Activated T-helper 17 cell treated with anti-CD3 and anti-CD28 coated beads, Interleukin-2, amount 50 U/mL, for 72 hours (primary cell): ENCODE data around the gene MTMR12. TPM values are rescaled to one million over a fixed set of nuclear protein-coding genes. Genes with fewer than 3 reads are reported as not detected.

Experiments
- ATAC-seq: fragments of 150-1000 bp; cut with Tn5 transposase; replicated peaks from 2 replicates; pipeline ENCODE4 v1.10.0; 2021; ENCODE audit warnings: mild to moderate bottlenecking, moderate library complexity
- H3K27ac Mint-ChIP-seq: one replicate; pipeline ENCODE4 v1.8.0; 2022; ENCODE audit warnings: mixed read lengths
- H3K27me3 Mint-ChIP-seq: one replicate; pipeline ENCODE4 v1.8.0; 2022; ENCODE audit warnings: mixed read lengths
- H3K36me3 Mint-ChIP-seq: one replicate; pipeline ENCODE4 v1.8.0; 2022; ENCODE audit warnings: low read depth, mild to moderate bottlenecking, mixed read lengths
- H3K4me1 Mint-ChIP-seq: one replicate; pipeline ENCODE4 v1.8.0; 2022; ENCODE audit warnings: mixed read lengths
- H3K4me3 Mint-ChIP-seq: one replicate; pipeline ENCODE4 v1.8.0; 2022; ENCODE audit warnings: mild to moderate bottlenecking, mixed read lengths
- H3K9me3 Mint-ChIP-seq: one replicate; pipeline ENCODE4 v1.8.0; 2022; ENCODE audit warnings: mixed read lengths
- total RNA-seq, 2 donors: library from RNA; stranded (reverse); gene quantifications; one replicate each; pipeline ENCODE4 v1.2.3, GENCODE V29; 2022

MTMR12 gene
- total RNA-seq, 2 donors from 2014 or later = 28.4 TPM

DNA sequence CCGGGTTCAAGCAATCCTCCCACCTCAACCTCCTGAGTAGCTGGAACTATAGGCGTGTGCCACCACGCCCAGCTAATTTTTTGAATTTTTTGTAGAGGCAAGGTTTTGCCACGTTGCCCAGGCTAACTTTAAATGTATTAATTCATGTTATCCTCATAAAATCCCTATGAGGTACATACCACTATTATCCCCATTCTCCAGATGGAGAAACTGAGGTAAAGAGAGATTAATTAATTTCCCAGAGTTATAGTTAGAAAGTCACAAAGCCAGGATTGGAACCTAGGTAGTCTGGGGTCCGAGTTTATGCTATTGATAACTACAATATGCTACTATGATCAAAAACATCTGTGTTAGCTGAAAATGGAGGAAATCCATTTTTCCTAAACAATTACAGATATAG is 106.7 kb downstream of the MTMR12 start:
- Mint-ChIP-seq H3K4me1 (peaks cover 14% of the 10 kb centered on the region), H3K9me3 (no peaks in the 10 kb centered on the region)

DNA sequence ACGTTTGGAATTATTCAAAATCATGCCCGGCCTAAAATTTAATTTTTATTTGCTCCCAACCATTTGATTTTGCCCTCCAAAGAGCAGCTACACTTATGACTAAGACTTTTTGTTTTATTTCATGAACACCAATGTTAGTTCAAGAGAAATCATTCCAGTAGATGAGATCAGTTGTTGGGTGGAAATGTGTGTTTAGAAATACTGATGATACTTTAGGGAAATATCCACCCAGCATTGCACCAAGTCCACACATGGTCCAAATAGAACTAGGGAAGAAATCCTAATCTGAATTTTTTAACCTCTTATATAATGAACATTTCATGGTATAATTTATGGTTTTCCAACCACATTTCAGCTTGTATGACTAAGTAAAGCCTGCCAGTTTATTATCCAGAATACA is 110.3 kb downstream of the MTMR12 start:
- Mint-ChIP-seq H3K36me3 (no peaks in the 10 kb centered on the region), H3K9me3 (no peaks in the 10 kb centered on the region), H3K4me1 (peaks cover 5% of the 10 kb centered on the region), H3K27ac (no peak overlapping the region), H3K27me3 (peaks cover 13% of the 10 kb centered on the region), H3K4me3 (no peak overlapping the region)
- ATAC-seq = no peak

More for the DNA sequence above, 106.7 kb downstream of the MTMR12 start:
- Mint-ChIP-seq H3K27ac (no peak overlapping the region), H3K4me3 (no peak overlapping the region), H3K36me3 (no peaks in the 10 kb centered on the region), H3K27me3 (peaks cover 6% of the 10 kb centered on the region)
- ATAC-seq = no peak

DNA sequence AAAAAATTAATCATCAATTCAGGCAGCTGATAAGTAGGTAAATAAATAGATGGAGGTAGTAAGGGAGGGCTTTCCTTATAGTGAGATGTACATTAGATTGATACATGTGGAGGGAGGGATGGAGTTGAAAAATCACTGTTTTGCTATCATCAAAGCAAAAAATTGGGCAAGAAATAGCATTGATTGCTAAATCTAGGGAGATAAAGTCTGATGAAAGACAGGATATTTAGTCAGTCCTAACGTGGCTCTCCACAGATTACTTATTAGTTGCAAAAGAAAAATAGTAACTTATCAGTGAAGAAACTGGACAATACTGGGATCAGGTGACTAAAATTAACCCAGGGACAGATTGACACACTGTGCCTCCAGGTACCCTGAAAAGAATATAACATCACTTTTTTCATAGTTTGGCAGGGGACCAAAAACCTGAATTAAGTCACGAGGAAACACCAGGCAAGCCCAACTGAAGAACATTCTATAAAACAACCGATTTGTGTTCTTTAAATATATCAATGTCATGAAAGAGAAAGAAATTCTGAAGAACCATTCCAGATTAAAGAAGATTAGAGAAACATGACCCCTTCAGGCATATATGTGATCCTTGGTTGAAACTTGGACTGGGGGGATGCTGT is 111.5 kb downstream of the MTMR12 start:
- Mint-ChIP-seq H3K4me1 (no peaks in the 10 kb centered on the region), H3K27me3 (peaks cover 13% of the 10 kb centered on the region), H3K4me3 (no peak overlapping the region), H3K36me3 (no peaks in the 10 kb centered on the region), H3K27ac (no peak overlapping the region), H3K9me3 (no peaks in the 10 kb centered on the region)
- no peak for ATAC-seq

DNA sequence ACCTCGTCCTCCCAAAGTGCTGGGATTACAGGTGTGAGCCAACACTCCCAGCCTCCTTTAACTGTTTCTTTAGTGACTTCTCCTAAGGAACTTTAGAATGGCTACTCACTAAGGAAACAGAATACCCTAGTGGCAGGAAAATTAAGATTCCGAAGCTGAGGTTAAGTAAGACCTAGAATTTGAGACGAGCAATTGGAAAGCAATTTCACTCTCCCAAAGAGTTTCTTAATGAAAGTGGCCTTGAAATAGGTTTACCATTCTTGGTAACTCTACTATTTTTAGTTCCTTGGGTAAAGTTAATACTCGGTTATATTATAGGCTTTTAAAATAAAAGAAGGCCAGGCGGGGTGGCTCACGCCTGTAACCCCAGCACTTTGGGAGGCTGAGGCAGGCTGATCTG is 115.7 kb downstream of the MTMR12 start:
- no peak overlapping the region for H3K27ac Mint-ChIP-seq
- H3K4me1 Mint-ChIP-seq = no peaks in the 10 kb centered on the region
- no peaks in the 10 kb centered on the region for H3K9me3 Mint-ChIP-seq
- H3K36me3 Mint-ChIP-seq = no peaks in the 10 kb centered on the region
- peaks cover 17% of the 10 kb centered on the region for H3K27me3 Mint-ChIP-seq
- no peak for ATAC-seq
- no peak overlapping the region for H3K4me3 Mint-ChIP-seq

DNA sequence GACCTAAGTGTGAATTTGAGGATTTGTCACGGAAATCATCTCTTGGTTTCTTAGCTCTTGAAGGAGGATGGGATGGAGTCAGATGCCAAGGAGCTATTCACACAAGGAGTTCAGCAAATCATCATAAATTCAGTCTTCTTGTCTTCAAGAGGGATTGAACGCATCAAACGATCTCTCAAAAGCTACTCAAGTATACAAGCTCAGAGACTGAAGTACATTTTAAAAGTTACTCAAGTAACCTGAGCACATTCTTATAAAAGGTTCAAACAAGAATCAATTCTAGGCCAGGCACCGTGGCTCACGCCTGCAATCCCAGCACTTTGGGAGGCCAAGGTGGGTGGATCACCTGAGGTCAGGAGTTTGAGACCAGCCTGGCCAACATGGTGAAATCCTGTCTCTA is 117.5 kb downstream of the MTMR12 start:
- no peak for ATAC-seq
- H3K9me3 Mint-ChIP-seq = no peaks in the 10 kb centered on the region
- H3K27ac Mint-ChIP-seq = no peak overlapping the region
- peaks cover 13% of the 10 kb centered on the region for H3K27me3 Mint-ChIP-seq
- no peaks in the 10 kb centered on the region for H3K4me1 Mint-ChIP-seq
- H3K36me3 Mint-ChIP-seq = no peaks in the 10 kb centered on the region
- no peak overlapping the region for H3K4me3 Mint-ChIP-seq

DNA sequence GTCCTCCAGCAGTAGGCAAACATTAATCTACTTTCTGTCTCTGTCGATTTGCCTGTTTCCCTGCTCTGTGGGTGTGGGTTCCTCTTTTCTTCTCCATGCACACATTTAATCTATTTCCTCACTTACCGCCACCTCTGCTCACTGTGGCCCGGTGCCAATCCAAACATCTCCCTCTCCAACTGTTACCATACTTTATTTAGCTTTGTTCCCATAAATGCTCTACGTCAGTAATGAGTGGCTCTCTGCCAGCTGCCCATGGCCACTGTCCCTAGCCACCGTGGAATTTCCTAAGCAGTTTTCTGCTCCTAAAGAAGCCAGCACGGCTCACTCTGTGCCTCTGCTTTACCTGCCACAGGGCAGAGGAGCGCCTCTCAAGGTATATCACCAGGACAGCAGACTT is 119.1 kb downstream of the MTMR12 start:
- ATAC-seq = no peak
- H3K36me3 Mint-ChIP-seq = no peaks in the 10 kb centered on the region
- no peaks in the 10 kb centered on the region for H3K9me3 Mint-ChIP-seq
- H3K27me3 Mint-ChIP-seq = peaks cover 8% of the 10 kb centered on the region
- no peak overlapping the region for H3K4me3 Mint-ChIP-seq
- H3K27ac Mint-ChIP-seq = no peak overlapping the region
- no peaks in the 10 kb centered on the region for H3K4me1 Mint-ChIP-seq

DNA sequence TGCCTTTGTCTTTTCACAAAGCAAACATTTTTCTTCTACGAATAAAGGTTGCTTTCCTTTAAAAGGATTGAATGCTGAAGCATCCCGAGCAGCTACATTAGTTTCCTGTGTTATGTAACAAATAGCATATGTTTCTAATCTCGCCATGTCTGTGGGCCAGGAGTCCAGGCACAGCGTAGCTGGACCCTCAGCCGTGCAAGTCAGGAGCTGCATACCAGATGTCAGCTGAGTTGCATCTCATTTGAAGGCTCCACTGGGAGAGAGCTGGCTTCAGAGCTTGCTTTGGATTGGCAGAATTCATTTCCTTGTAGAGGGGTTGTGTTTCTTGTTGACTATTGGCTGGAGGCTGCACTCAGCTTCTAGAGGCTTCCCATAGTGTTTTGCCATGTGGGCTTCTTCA is 122.6 kb downstream of the MTMR12 start:
- peaks cover 5% of the 10 kb centered on the region for H3K27me3 Mint-ChIP-seq
- no peak for ATAC-seq
- H3K4me3 Mint-ChIP-seq = no peak overlapping the region
- H3K36me3 Mint-ChIP-seq = no peaks in the 10 kb centered on the region
- H3K4me1 Mint-ChIP-seq = no peaks in the 10 kb centered on the region
- H3K9me3 Mint-ChIP-seq = no peaks in the 10 kb centered on the region
- H3K27ac Mint-ChIP-seq = no peak overlapping the region

DNA sequence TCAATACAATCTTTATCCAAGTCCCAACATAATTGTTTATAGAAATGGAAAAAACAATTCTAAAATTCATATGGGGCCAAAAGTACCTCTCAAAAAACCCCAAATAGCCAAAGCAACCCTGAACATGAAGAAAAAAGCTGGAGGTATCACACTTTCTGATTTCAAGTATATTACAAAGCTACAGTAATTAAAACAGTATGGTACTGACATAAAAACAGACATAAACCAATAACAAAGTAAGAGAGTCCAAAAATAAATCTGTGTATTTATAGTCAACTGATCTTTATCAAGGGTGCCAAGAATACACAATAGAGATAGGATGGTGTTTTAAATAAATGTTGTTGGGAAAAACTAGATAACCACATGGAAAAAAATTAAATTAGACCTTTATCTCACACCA is 125.1 kb downstream of the MTMR12 start:
- Mint-ChIP-seq H3K4me1 (no peaks in the 10 kb centered on the region), H3K9me3 (no peaks in the 10 kb centered on the region), H3K4me3 (no peak overlapping the region), H3K27me3 (no peaks in the 10 kb centered on the region), H3K36me3 (no peaks in the 10 kb centered on the region), H3K27ac (no peak overlapping the region)
- ATAC-seq = no peak

DNA sequence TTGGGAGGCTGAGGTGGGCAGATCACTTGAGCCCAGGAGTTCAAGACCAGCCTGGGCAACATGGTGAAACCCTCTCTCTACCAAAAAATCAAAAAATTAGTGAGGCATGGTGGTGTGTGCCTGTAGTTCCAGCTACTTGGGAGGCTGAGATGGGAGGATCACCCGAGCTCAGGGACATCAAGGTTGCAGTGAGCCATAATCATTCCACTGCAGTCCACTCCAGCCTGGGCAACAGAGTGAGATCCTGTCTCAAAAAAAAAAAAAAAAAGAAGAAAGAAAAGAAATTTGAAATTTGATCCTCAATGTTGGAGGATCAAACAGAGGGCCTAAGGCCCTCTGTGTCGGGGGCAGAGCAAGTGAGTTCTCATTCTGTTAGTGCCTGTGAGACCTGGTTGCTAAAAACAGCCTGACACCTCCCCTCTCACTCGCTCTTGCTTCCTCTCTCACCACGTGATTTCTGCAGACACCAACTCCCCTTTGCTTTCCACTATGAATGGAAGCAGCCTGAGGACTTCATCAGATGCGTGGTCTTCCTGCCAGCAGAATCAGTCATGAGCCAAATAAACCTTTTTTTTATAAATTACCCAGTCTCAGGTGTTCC is 130.2 kb downstream of the MTMR12 start:
- peak; percentile 28 for ATAC-seq
- Mint-ChIP-seq H3K27me3 (peaks cover 3% of the 10 kb centered on the region), H3K27ac (no peak overlapping the region), H3K4me1 (no peaks in the 10 kb centered on the region), H3K36me3 (no peaks in the 10 kb centered on the region), H3K4me3 (no peak overlapping the region), H3K9me3 (no peaks in the 10 kb centered on the region)

Other genes starting within 250 kb of the MTMR12 start
- 10 to 100 TPM; 51.7 to 74.1 TPM for gene GOLPH3, start 138.6 kb downstream of the MTMR12 start, total RNA-seq
- gene ZFR, start 131.8 kb upstream of the MTMR12 start, total RNA-seq = 10 to 100 TPM; 63.7 to 70.4 TPM